ENCODE data around the gene ABCA2.

The ABCA2 gene

GRCh38 chr9:136974817-136975535 is 53.1 kb downstream of the ABCA2 start:
- H3K9me3 ChIP-seq (ENCODE audit: insufficient read depth, low read depth, low read length): no peaks in the 10 kb centered on the region
- no peak overlapping the region for H3K27ac ChIP-seq (ENCODE audit: low read depth, low read length)
- no peak overlapping the region for H3K4me3 ChIP-seq (ENCODE audit: low read length)
- H3K9ac ChIP-seq (ENCODE audit: low read depth, low read length): no peak overlapping the region
- no peaks in the 10 kb centered on the region for H3K36me3 ChIP-seq (ENCODE audit: insufficient read depth, low read length)
- WGBS: 88% methylated on average over 15 of the region's 15 CpGs
- H3K4me1 ChIP-seq (ENCODE audit: insufficient read depth, low read length): no peaks in the 10 kb centered on the region
- H3K27me3 ChIP-seq (ENCODE audit: insufficient read depth, low read length): peaks cover 13% of the 10 kb centered on the region

GRCh38 chr9:136973618-136974617 is 54.1 kb downstream of the ABCA2 start:
- H3K9me3 ChIP-seq (ENCODE audit: insufficient read depth, low read depth, low read length): no peaks in the 10 kb centered on the region
- peaks cover 13% of the 10 kb centered on the region for H3K27me3 ChIP-seq (ENCODE audit: insufficient read depth, low read length)
- no peaks in the 10 kb centered on the region for H3K36me3 ChIP-seq (ENCODE audit: insufficient read depth, low read length)
- 91% methylated on average over 29 of the region's 29 CpGs for WGBS
- no peak overlapping the region for H3K4me3 ChIP-seq (ENCODE audit: low read length)
- H3K27ac ChIP-seq (ENCODE audit: low read depth, low read length): no peak overlapping the region
- no peak overlapping the region for H3K9ac ChIP-seq (ENCODE audit: low read depth, low read length)
- H3K4me1 ChIP-seq (ENCODE audit: insufficient read depth, low read length): no peaks in the 10 kb centered on the region

GRCh38 chr9:136972743-136973142 is 55.3 kb downstream of the ABCA2 start:
- H3K4me3 ChIP-seq (ENCODE audit: low read length): no peak overlapping the region
- WGBS: 81% methylated on average over 13 of the region's 13 CpGs
- H3K4me1 ChIP-seq (ENCODE audit: insufficient read depth, low read length): no peaks in the 10 kb centered on the region
- H3K27me3 ChIP-seq (ENCODE audit: insufficient read depth, low read length): peaks cover 10% of the 10 kb centered on the region
- no peak overlapping the region for H3K9ac ChIP-seq (ENCODE audit: low read depth, low read length)
- H3K36me3 ChIP-seq (ENCODE audit: insufficient read depth, low read length): no peaks in the 10 kb centered on the region
- H3K27ac ChIP-seq (ENCODE audit: low read depth, low read length): no peak overlapping the region
- no peaks in the 10 kb centered on the region for H3K9me3 ChIP-seq (ENCODE audit: insufficient read depth, low read depth, low read length)

GRCh38 chr9:136972335-136972734 is 55.7 kb downstream of the ABCA2 start:
- H3K4me1 ChIP-seq (ENCODE audit: insufficient read depth, low read length): no peaks in the 10 kb centered on the region
- H3K9ac ChIP-seq (ENCODE audit: low read depth, low read length): no peak overlapping the region
- H3K27me3 ChIP-seq (ENCODE audit: insufficient read depth, low read length): peaks cover 6% of the 10 kb centered on the region
- no peak overlapping the region for H3K27ac ChIP-seq (ENCODE audit: low read depth, low read length)
- H3K4me3 ChIP-seq (ENCODE audit: low read length): no peak overlapping the region
- H3K9me3 ChIP-seq (ENCODE audit: insufficient read depth, low read depth, low read length): no peaks in the 10 kb centered on the region
- no peaks in the 10 kb centered on the region for H3K36me3 ChIP-seq (ENCODE audit: insufficient read depth, low read length)
- 91% methylated on average over 11 of the region's 11 CpGs for WGBS

DNA sequence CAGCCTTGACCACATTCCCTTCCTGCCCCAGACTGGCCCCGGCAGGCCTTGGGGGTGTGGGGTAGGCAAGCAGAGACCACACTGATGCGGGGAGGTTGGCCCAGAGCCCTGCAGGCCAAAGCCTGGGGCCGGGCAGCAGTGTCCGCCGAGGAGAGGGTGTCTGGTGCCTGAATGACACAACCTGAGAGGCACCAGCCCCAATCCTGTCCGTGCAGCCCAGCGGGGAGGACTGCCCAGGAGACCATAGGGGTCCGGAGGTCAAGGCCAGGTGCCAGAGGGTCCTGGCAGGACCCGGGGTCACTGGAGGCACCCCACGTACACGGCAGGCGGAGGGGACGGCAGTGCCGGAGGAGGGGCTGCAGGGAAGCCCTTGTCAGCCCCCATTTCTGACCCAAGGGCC is 56.3 kb downstream of the ABCA2 start:
- Histone ChIP-seq H3K36me3 (ENCODE audit: insufficient read depth, low read length) (no peaks in the 10 kb centered on the region), H3K27me3 (ENCODE audit: insufficient read depth, low read length) (no peaks in the 10 kb centered on the region), H3K4me1 (ENCODE audit: insufficient read depth, low read length) (no peaks in the 10 kb centered on the region), H3K4me3 (ENCODE audit: low read length) (no peak overlapping the region), H3K27ac (ENCODE audit: low read depth, low read length) (no peak overlapping the region), H3K9me3 (ENCODE audit: insufficient read depth, low read depth, low read length) (no peaks in the 10 kb centered on the region), H3K9ac (ENCODE audit: low read depth, low read length) (no peak overlapping the region)
- 92% methylated on average over 14 of the region's 14 CpGs for WGBS

DNA sequence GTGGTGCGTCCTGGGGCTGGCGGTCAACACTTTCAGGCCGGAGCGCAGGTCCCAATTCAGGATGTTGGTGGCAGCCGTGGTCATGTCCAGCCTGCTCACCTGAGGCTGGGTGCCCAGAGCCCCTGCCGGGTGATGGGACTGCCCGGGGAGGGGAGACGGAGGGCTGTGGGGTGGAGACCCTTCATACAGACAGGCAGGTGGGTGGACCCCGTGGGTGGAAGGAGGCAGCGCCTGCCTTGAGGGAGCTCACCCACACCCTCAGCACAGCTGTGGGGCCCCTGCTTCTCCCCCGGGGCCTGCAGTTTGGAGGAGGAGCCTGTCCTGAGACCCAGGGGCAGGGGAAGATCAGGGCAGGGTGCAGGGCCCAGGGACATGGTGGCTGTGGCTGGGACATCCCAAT is 57.7 kb downstream of the ABCA2 start:
- WGBS: 90% methylated on average over 11 of the region's 11 CpGs
- Histone ChIP-seq H3K9ac (ENCODE audit: low read depth, low read length) (no peak overlapping the region), H3K4me1 (ENCODE audit: insufficient read depth, low read length) (0 out of 2 replicates have a peak, but pooled peaks cover 5% of the 10 kb centered on the region), H3K4me3 (ENCODE audit: low read length) (no peak overlapping the region), H3K27me3 (ENCODE audit: insufficient read depth, low read length) (no peaks in the 10 kb centered on the region), H3K27ac (ENCODE audit: low read depth, low read length) (no peak overlapping the region), H3K9me3 (ENCODE audit: insufficient read depth, low read depth, low read length) (no peaks in the 10 kb centered on the region), H3K36me3 (ENCODE audit: insufficient read depth, low read length) (no peaks in the 10 kb centered on the region)

GRCh38 chr9:136969774-136970173 is 58.3 kb downstream of the ABCA2 start:
- 79% methylated on average over 4 of the region's 5 CpGs for WGBS
- Histone ChIP-seq H3K4me3 (ENCODE audit: low read length) (no peak overlapping the region), H3K4me1 (ENCODE audit: insufficient read depth, low read length) (0 out of 2 replicates have a peak, but pooled peaks cover 5% of the 10 kb centered on the region), H3K36me3 (ENCODE audit: insufficient read depth, low read length) (no peaks in the 10 kb centered on the region), H3K27me3 (ENCODE audit: insufficient read depth, low read length) (no peaks in the 10 kb centered on the region), H3K27ac (ENCODE audit: low read depth, low read length) (no peak overlapping the region), H3K9me3 (ENCODE audit: insufficient read depth, low read depth, low read length) (no peaks in the 10 kb centered on the region), H3K9ac (ENCODE audit: low read depth, low read length) (no peak overlapping the region)

- no peaks in the 10 kb centered on the region for H3K9me3 ChIP-seq (ENCODE audit: insufficient read depth, low read depth, low read length)
- no peaks in the 10 kb centered on the region for H3K36me3 ChIP-seq (ENCODE audit: insufficient read depth, low read length)
- H3K4me3 ChIP-seq (ENCODE audit: low read length): no peak overlapping the region
- no peak overlapping the region for H3K9ac ChIP-seq (ENCODE audit: low read depth, low read length)
- H3K27ac ChIP-seq (ENCODE audit: low read depth, low read length): no peak overlapping the region
- 87% methylated on average over 17 of the region's 17 CpGs for WGBS
- no peaks in the 10 kb centered on the region for H3K27me3 ChIP-seq (ENCODE audit: insufficient read depth, low read length)
- 0 out of 2 replicates have a peak, but pooled peaks cover 5% of the 10 kb centered on the region for H3K4me1 ChIP-seq (ENCODE audit: insufficient read depth, low read length)
Measured at GRCh38 chr9:136969150-136969549, 58.9 kb downstream of the ABCA2 start.

- Histone ChIP-seq H3K4me1 (ENCODE audit: insufficient read depth, low read length) (0 out of 2 replicates have a peak, but pooled peaks cover 5% of the 10 kb centered on the region), H3K9me3 (ENCODE audit: insufficient read depth, low read depth, low read length) (no peaks in the 10 kb centered on the region), H3K9ac (ENCODE audit: low read depth, low read length) (no peak overlapping the region), H3K27ac (ENCODE audit: low read depth, low read length) (no peak overlapping the region), H3K27me3 (ENCODE audit: insufficient read depth, low read length) (no peaks in the 10 kb centered on the region), H3K4me3 (ENCODE audit: low read length) (no peak overlapping the region), H3K36me3 (ENCODE audit: insufficient read depth, low read length) (no peaks in the 10 kb centered on the region)
- WGBS: 92% methylated on average over 17 of the region's 17 CpGs
Measured at GRCh38 chr9:136968333-136969127, 59.5 kb downstream of the ABCA2 start.

DNA sequence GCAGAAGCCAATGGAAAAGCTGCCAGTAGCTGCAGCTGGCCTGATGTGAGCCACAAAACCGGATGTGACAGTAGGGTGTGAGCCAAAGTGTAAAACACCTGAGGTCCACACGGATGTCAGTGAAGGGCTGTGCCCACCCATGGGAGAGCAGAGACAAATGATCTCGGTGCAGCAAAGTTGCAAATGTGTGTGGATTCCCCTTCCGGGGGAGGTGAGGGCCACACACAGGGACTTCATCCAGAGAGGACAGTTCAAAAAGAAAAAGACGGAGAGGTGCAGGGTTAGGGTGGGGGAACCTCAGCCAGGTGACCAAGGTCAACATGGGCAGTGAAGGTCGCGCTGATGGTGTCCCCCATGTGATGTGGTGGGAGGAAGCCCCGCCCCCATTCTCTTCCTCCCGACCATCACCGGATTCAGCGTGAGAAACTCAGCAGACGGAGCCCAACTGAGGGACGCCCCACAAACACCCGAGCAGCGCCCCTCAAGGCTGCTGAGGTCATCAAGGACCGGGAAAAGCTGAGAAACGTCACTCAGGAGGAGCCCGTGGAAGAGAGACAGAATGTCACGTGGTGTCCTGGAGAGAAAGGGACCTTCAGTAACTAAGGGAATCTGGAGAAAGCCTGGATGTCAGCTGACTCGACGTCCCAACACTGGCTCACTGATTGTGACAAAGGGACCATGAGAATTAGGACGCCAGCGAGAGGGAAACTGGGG is 62.1 kb downstream of the ABCA2 start:
- H3K4me1 ChIP-seq (ENCODE audit: insufficient read depth, low read length): 0 out of 2 replicates have a peak, but pooled peaks cover 5% of the 10 kb centered on the region
- H3K9me3 ChIP-seq (ENCODE audit: insufficient read depth, low read depth, low read length): no peaks in the 10 kb centered on the region
- H3K9ac ChIP-seq (ENCODE audit: low read depth, low read length): no peak overlapping the region
- no peak overlapping the region for H3K4me3 ChIP-seq (ENCODE audit: low read length)
- 63% methylated on average over 23 of the region's 23 CpGs for WGBS
- no peaks in the 10 kb centered on the region for H3K27me3 ChIP-seq (ENCODE audit: insufficient read depth, low read length)
- H3K36me3 ChIP-seq (ENCODE audit: insufficient read depth, low read length): no peaks in the 10 kb centered on the region
- no peak overlapping the region for H3K27ac ChIP-seq (ENCODE audit: low read depth, low read length)
